ENCODE data around the gene C2orf68. TPM values are rescaled to one million over a fixed set of nuclear protein-coding genes. Genes with fewer than 3 reads are reported as not detected.

Gene C2orf68
- total and polyA plus RNA-seq, 2 of the 13 experiments (the other 11 are each of a cell fraction or from before 2014, with no cell fraction given), result 47.1 to 77.4 TPM

GRCh38 chr2:85595301-85596025 is 16.4 kb downstream of the C2orf68 start, which contains the start of gene RNF181 (continued):
- TF ChIP-seq ATF6 (CRISPR knock-in tag; conservative IDR thresholded peaks at IDR 0.05) (0 out of 2 replicates have a peak, but pooled peaks have one; percentile 53), RBM22 (optimal IDR thresholded peaks at IDR 0.05; ENCODE audit: low read length) (no peak), ERF (CRISPR knock-in tag; IDR thresholded peaks at IDR 0.05) (peak; percentile 59), ZNF646 (CRISPR knock-in tag; IDR thresholded peaks at IDR 0.05) (no peak), ZNF33B (CRISPR knock-in tag; IDR thresholded peaks at IDR 0.05) (no peak; the same call in 1 of the 2 replicates), FOXK2 (IDR thresholded peaks at IDR 0.05) (no peak), ATF7 (IDR thresholded peaks at IDR 0.05) (no peak), ATF7 (CRISPR knock-in tag; IDR thresholded peaks at IDR 0.05) (peak; percentile 76; the same call in 1 of the 2 replicates), E2F2 (CRISPR knock-in tag; IDR thresholded peaks at IDR 0.05; ENCODE audit: borderline replicate concordance) (peak; percentile 59; the same call in 1 of the 2 replicates), FOXP1 (IDR thresholded peaks at IDR 0.05) (no peak), FOXP1 (CRISPR knock-in tag; IDR thresholded peaks at IDR 0.05) (no peak), NFIB (CRISPR knock-in tag; IDR thresholded peaks at IDR 0.05; ENCODE audit: borderline replicate concordance) (no peak), ELF3 (CRISPR knock-in tag; IDR thresholded peaks at IDR 0.05) (no peak; the same call in 1 of the 2 replicates), ZNF432 (CRISPR knock-in tag; IDR thresholded peaks at IDR 0.05; ENCODE audit: borderline replicate concordance) (no peak), CBFB (CRISPR knock-in tag; IDR thresholded peaks at IDR 0.05) (0 out of 2 replicates have a peak, but pooled peaks have one; percentile 37), NFE2 (CRISPR knock-in tag; IDR thresholded peaks at IDR 0.05) (no peak), SMARCC2 (IDR thresholded peaks at IDR 0.05) (no peak), ZNF510 (CRISPR knock-in tag; IDR thresholded peaks at IDR 0.05; ENCODE audit: low read depth) (no peak), FOSL2 (CRISPR knock-in tag; IDR thresholded peaks at IDR 0.05) (peak; percentile 31)
